HFF-Myc (cell line): ENCODE data around the gene MBOAT1.

Source experiments
- DNase-seq: peaks from one replicate; pipeline ENCODE4 v3.0.0-alpha.2; 2011; ENCODE audit warnings: low read depth; ENCODE audit errors: extremely low read depth
- H3K4me3 ChIP-seq: replicated peaks from 2 replicates; pipeline ENCODE4 v1.5.1; 2011; ENCODE audit warnings: low read depth, mild to moderate bottlenecking, control low read depth, low read length
- CTCF ChIP-seq: IDR thresholded peaks from 2 replicates; pipeline ENCODE4 v1.5.1; 2012; ENCODE audit warnings: mild to moderate bottlenecking, low read depth, low read length, control low read depth; ENCODE audit errors: missing control alignments

The MBOAT1 gene

GRCh38 chr6:20167601-20168000 is 44.7 kb downstream of the MBOAT1 start:
- no peak for DNase-seq
- no peak for TF ChIP-seq CTCF
- H3K4me3 ChIP-seq: no peak overlapping the region

- DNase-seq: no peak
Observed at GRCh38 chr6:20166210-20166609, 46.1 kb downstream of the MBOAT1 start.

GRCh38 chr6:20162515-20162914 is 49.8 kb downstream of the MBOAT1 start:
- no peak overlapping the region for H3K4me3 ChIP-seq
- no peak for DNase-seq
- no peak for TF ChIP-seq CTCF

More at GRCh38 chr6:20166210-20166609, 46.1 kb downstream of the MBOAT1 start:
- no peak overlapping the region for H3K4me3 ChIP-seq
- no peak for TF ChIP-seq CTCF

- no peak for TF ChIP-seq CTCF
- no peak overlapping the region for H3K4me3 ChIP-seq
- no peak for DNase-seq
Observed at GRCh38 chr6:20160541-20161283, 51.6 kb downstream of the MBOAT1 start.

GRCh38 chr6:20159781-20160540 is 52.3 kb downstream of the MBOAT1 start:
- no peak for TF ChIP-seq CTCF
- H3K4me3 ChIP-seq: no peak overlapping the region
- DNase-seq: no peak

GRCh38 chr6:20159098-20159497 is 53.2 kb downstream of the MBOAT1 start:
- no peak for DNase-seq
- no peak for TF ChIP-seq CTCF
- no peak overlapping the region for H3K4me3 ChIP-seq

GRCh38 chr6:20158676-20159075 is 53.6 kb downstream of the MBOAT1 start:
- no peak for DNase-seq
- no peak for TF ChIP-seq CTCF
- H3K4me3 ChIP-seq: no peak overlapping the region
